ENCODE measurements around the gene HDGF. TPM values are rescaled to one million over a fixed set of nuclear protein-coding genes. Genes with fewer than 3 reads are reported as not detected.

Gene HDGF
- total and polyA plus RNA-seq, 2 experiments from 2014 or later: 176 to 480 TPM

- DNase-seq (ENCODE audit: low read depth in 1 of 2, low spot score in 1 of 2): peak; percentile 59 to 83
- H3K4me3 ChIP-seq: peak overlapping the region; percentile 77
- no peaks in the 10 kb centered on the region for H3K27me3 ChIP-seq
- TF ChIP-seq CTCF (IDR thresholded peaks at IDR 0.05; ENCODE audit: low read depth, low read length): no peak
- H3K9me3 ChIP-seq (ENCODE audit: low read depth): no peaks in the 10 kb centered on the region
- peak overlapping the region; percentile 68 for H3K27ac ChIP-seq
- peaks cover 60% of the 10 kb centered on the region for H3K4me1 ChIP-seq (ENCODE audit: low read depth)
- no peaks in the 10 kb centered on the region for H3K36me3 ChIP-seq
Observed at GRCh38 chr1:156706657-156707416, 44.6 kb downstream of the HDGF start.

GRCh38 chr1:156705918-156706656 lies 45.4 kb downstream of the HDGF start:
- Histone ChIP-seq H3K4me1 (ENCODE audit: low read depth) (peaks cover 54% of the 10 kb centered on the region), H3K27me3 (no peaks in the 10 kb centered on the region), H3K9me3 (ENCODE audit: low read depth) (no peaks in the 10 kb centered on the region), H3K36me3 (no peaks in the 10 kb centered on the region), H3K27ac (peak overlapping the region; percentile 80), H3K4me3 (peak overlapping the region; percentile 77)
- peak; percentile 71 to 85 for DNase-seq (ENCODE audit: low read depth in 1 of 2, low spot score in 1 of 2)
- peak; percentile 79 for TF ChIP-seq CTCF (IDR thresholded peaks at IDR 0.05; ENCODE audit: low read depth, low read length)

GRCh38 chr1:156705321-156705917 lies 46.1 kb downstream of the HDGF start, which contains the start of gene CRABP2:
TSS of gene CRABP2 (minus strand) at chr1:156705583. CDS start at chr1:156705446, 137 bp downstream.
- H3K27me3 ChIP-seq: no peaks in the 10 kb centered on the region
- H3K4me1 ChIP-seq (ENCODE audit: low read depth): peaks cover 47% of the 10 kb centered on the region
- H3K4me3 ChIP-seq: peak within 1 kb of the TSS; percentile 77
- TF ChIP-seq CTCF (IDR thresholded peaks at IDR 0.05; ENCODE audit: low read depth, low read length): no peak
- peak; percentile 53 to 86 for DNase-seq (ENCODE audit: low read depth in 1 of 2, low spot score in 1 of 2)
- no peaks in the 10 kb centered on the region for H3K9me3 ChIP-seq (ENCODE audit: low read depth)
- H3K36me3 ChIP-seq: peaks cover 4% of the 10 kb centered on the region
- peak within 1 kb of the TSS; percentile 80 for H3K27ac ChIP-seq

- peak overlapping the region; percentile 77 for H3K4me3 ChIP-seq
- peak in 1 of 2 donors; percentile 67 for DNase-seq (ENCODE audit: low read depth in 1 of 2, low spot score in 1 of 2)
- TF ChIP-seq CTCF (IDR thresholded peaks at IDR 0.05; ENCODE audit: low read depth, low read length): no peak
- H3K27me3 ChIP-seq: no peaks in the 10 kb centered on the region
- H3K4me1 ChIP-seq (ENCODE audit: low read depth): peaks cover 42% of the 10 kb centered on the region
- H3K27ac ChIP-seq: peak overlapping the region; percentile 80
- peaks cover 9% of the 10 kb centered on the region for H3K36me3 ChIP-seq
- H3K9me3 ChIP-seq (ENCODE audit: low read depth): no peaks in the 10 kb centered on the region
Observed at GRCh38 chr1:156704930-156705320, 46.5 kb downstream of the HDGF start.

GRCh38 chr1:156704166-156704711 lies 47.2 kb downstream of the HDGF start:
- H3K36me3 ChIP-seq: peaks cover 15% of the 10 kb centered on the region
- no peaks in the 10 kb centered on the region for H3K9me3 ChIP-seq (ENCODE audit: low read depth)
- H3K4me1 ChIP-seq (ENCODE audit: low read depth): peaks cover 35% of the 10 kb centered on the region
- peak overlapping the region; percentile 80 for H3K27ac ChIP-seq
- no peak for TF ChIP-seq CTCF (IDR thresholded peaks at IDR 0.05; ENCODE audit: low read depth, low read length)
- DNase-seq (ENCODE audit: low read depth in 1 of 2, low spot score in 1 of 2): no peak
- peak overlapping the region; percentile 77 for H3K4me3 ChIP-seq
- H3K27me3 ChIP-seq: no peaks in the 10 kb centered on the region
